ENCODE data around the gene KHDC1L.
A peak's percentile ranks its signal among the peaks of the same experiment; 100 is the strongest.
"Not testable (repeated sequence)": the region's sequence is repeated elsewhere in the genome, so short reads cannot be mapped to it uniquely, and the experiment has no call there.

The KHDC1L gene

GRCh38 chr6:73207221-73207837 lies 18.0 kb downstream of the KHDC1L start:
- DNase-seq = no peak

GRCh38 chr6:73204252-73204651 lies 21.0 kb downstream of the KHDC1L start:
- DNase-seq = no peak

GRCh38 chr6:73203098-73203497 lies 22.2 kb downstream of the KHDC1L start:
- DNase-seq = no peak

GRCh38 chr6:73200735-73201134 lies 24.6 kb downstream of the KHDC1L start:
- DNase-seq = no peak

GRCh38 chr6:73200247-73200646 lies 25.0 kb downstream of the KHDC1L start:
- no peak for DNase-seq

GRCh38 chr6:73194744-73195143 lies 30.6 kb downstream of the KHDC1L start:
- no peak for DNase-seq

GRCh38 chr6:73193302-73193701 lies 32.0 kb downstream of the KHDC1L start:
- not testable (repeated sequence) for DNase-seq

- no peak for DNase-seq
Observed at GRCh38 chr6:73182021-73182607, 43.2 kb downstream of the KHDC1L start.

GRCh38 chr6:73180763-73181619 lies 44.3 kb downstream of the KHDC1L start:
- DNase-seq = peak in 31 of 58 donors; percentile 0 to 74 (median 21)

GRCh38 chr6:73180076-73180738 lies 45.1 kb downstream of the KHDC1L start:
- DNase-seq = peak in 1 of 58 donors; percentile 43

GRCh38 chr6:73177221-73177944 lies 47.9 kb downstream of the KHDC1L start:
- DNase-seq = no peak

- DNase-seq = no peak
Observed at GRCh38 chr6:73176057-73176456, 49.2 kb downstream of the KHDC1L start.

- DNase-seq = no peak
Observed at GRCh38 chr6:73174646-73175045, 50.6 kb downstream of the KHDC1L start.
